NCI-H82 (cell line): Measurements from ENCODE around the gene STIM1.
A peak's percentile ranks its signal among the peaks of the same experiment; 100 is the strongest.

Experiments
- DNase-seq: peaks from one replicate; lab custom pipeline; 2025; lab: John Stamatoyannopoulos, UW

The STIM1 gene

DNA sequence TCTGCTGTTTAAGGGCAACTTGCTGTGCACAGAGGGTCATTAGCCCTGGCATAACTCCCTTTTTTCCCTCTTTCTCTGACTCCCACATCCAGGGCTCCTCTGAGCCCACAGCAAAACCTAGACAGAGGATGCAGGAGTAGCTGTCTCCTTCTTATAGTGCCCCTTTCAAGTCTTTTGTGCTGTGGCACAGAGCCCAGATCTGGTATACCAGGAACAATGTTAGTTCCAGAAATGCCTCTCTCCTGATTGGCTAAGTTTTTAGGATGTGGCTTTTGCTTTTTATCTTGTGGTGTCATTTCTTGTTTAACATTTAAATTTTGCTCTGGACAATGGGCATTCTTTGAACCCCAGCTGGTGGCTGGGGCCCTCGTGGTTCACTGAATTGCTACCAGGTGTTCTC, 213.5 kb downstream of the STIM1 start:
- DNase-seq = no peak

DNA sequence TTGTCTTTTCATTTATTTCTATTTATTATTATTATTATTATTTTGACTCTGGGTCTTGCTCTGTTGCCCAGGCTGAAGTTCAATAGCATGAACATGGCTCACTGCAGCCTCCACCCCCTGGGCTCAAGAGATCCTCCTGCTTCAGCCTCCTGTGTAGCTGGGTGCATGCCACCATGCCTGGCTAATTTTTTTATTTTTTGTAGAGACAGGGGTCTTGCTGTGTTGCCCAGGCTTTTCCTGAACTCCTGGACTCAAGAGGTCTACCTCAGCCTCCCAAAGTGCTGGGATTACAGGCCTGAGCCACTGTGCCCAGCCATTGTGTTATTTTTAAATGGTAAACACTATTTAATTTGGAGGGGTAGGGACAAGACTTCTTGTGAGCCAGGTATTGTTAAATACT, 215.9 kb downstream of the STIM1 start:
- DNase-seq = no peak

DNA sequence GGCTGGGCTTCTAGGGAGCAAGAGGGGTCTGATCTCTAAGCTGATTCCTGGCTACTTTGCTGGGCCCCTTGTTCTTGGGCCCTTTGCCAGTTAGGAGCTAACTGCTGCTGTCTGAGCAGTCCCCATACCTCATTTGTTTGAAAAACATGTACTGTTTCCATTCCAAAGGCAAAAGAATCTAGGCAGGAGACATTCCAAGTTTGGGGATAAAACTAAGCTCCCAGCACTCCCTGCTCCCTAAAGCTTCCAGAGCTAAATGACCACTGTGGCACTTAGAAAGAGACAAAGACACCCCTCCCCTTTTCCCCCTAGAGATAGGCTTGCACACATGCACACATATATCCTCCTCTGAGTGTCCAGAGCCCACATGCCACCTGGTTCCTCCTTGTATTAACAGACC, 216.4 kb downstream of the STIM1 start:
- peak; percentile 76 for DNase-seq

DNA sequence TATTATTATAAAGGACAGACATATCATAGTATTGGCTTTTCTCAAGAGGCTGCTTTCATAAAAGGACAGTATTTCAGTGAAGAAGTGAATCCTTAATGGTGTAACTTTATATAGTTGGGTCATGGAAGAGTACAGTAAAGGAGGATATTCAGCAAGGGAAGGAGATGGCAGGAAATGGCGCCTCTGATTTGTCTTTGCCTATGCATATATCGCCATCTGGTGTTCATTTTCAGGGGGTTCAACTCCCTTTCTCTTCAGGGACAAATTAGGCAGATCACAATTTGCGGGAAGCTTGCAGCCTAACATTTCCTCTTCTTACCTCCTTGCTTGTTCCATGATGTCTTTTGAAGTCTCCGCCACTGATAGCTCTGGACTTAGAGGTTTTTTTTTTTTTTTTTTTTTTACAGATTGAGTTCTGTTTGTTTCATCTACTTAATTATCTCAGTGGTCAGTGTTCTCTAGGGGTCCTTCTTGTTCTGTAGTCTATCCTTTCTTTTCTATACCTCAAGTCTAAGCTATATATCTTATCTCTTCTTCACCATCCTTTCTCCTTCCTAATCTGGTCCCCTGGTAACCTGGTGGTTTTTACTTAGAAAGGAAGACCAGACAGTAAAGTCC, 217.3 kb downstream of the STIM1 start:
- peak; percentile 89 for DNase-seq

GRCh38 chr11:4074266-4074665, 218.8 kb downstream of the STIM1 start:
- no peak for DNase-seq

GRCh38 chr11:4076774-4077173, 221.3 kb downstream of the STIM1 start:
- DNase-seq = no peak

DNA sequence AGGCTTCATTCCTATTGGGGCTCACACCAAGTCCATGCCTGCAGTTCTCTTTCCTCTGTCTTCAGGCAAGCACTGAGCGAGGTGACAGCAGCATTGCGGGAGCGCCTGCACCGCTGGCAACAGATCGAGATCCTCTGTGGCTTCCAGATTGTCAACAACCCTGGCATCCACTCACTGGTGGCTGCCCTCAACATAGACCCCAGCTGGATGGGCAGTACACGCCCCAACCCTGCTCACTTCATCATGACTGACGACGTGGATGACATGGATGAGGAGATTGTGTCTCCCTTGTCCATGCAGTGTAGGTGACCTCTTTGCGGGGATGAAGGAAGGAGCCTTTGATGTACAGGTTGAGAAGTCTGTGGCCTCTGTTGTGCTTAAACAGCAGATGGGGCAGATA, 227.7 kb downstream of the STIM1 start:
- DNase-seq = no peak

DNA sequence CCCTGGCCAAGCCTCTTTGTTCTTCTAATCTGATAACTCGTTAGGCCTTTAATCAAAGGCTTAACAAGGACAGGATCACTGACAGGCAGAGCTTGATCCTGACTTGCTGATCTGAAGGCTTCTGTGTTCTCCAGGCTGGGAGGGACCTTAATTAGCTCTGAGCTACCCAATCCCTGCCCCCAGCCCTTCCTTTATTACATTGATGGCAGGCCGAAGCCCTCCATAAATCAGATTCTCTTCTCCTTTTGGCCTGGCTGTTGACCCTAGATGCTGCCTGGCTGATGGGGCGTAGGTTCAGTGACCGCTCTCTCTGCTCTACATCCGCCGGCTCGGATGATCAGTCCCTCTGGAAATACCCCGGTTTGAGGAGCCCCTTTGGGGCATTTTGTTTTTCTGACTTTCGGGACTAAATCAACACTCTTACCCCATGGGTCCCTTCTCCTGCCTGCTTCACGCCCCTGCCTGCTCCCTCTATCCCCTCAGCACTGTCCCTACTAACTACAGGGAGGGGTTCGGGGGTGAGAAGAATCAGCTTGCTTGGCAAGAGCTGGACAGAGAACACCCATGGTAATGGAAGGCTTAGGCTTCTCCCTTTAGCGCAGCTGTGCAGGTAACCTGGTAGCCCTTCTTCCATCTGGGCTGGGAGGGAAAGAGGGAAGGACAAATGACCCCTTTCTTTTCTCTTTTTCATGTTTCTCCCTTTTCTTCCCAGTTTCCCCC, 229.1 kb downstream of the STIM1 start:
- peak; percentile 95 for DNase-seq

DNA sequence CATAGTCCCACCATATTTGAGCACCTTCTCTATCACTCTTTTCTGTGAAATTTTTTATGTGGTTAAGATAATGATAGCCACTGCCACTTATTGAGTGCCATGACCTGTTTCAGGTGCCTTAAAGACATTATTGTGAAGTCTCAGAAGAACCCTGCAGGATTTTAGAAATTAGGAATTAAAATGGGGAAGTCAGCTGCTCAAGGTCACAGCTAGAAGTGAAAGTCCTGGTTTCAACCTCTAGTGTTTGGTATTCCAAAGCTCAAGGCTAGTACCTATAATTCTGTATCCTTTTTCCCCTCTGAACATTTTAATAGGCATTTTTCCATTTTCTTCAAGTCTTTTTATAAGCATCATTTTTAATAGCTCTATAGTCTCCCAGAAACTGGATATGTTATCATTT, 230.1 kb downstream of the STIM1 start:
- no peak for DNase-seq

GRCh38 chr11:4086575-4087353, 231.3 kb downstream of the STIM1 start:
- DNase-seq = no peak

DNA sequence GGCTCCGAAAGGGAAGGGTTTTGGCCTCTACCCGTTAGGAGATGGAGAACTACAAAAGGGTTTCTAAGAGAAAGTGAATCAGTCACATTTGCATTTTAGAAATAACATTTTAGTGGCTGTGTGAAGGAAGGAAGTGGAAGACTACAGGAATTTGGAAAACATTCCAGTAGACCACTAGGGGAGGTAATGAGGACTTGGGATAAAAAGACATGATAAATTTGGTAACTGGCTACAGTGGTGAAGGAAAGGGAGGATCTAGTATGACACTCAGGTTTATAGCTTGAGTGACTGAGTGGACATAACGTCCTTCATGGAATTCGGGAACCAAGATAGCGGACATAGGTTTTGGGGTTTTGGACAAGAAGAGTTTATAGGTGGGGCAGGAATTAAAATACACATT, 232.1 kb downstream of the STIM1 start:
- DNase-seq = no peak

DNA sequence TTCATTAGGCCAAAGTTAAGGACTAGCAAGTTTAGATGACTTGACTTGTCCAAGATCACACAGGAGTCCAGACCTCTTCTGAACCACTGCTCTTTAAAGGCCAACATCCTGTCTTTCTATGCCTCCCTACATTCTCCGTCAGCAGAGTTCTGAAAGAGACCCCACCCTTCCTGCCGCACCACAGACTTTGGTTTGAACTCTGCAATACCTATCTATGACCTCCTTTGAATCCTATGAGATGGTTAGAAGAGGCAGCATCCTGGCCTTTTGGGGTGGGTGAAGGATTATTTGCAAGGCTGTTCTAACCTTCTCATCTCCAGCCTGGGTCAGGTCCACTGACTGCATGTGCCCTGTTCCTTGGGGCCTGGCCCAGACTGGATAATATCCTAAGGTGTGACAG, 234.8 kb downstream of the STIM1 start:
- DNase-seq = no peak

DNA sequence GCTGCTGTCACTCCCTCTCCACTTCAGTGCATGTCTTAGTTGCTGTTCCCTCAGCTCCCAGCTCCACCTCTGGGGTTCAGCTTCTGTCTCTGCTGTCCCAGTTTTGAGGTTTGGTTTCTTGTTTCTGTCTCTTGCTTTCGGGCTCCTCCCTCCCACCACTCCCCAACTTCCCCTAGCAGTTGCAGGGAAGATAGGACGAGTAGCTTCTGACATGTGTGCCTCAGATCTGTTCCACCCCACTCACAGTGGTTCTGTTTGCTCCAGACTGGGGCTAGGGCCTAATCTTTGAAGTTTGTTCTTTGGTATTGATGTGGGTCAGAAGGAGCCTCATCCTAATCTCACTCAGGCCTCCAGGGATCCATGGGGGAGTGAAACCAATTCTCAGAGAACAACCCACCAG, 236.6 kb downstream of the STIM1 start:
- no peak for DNase-seq

DNA sequence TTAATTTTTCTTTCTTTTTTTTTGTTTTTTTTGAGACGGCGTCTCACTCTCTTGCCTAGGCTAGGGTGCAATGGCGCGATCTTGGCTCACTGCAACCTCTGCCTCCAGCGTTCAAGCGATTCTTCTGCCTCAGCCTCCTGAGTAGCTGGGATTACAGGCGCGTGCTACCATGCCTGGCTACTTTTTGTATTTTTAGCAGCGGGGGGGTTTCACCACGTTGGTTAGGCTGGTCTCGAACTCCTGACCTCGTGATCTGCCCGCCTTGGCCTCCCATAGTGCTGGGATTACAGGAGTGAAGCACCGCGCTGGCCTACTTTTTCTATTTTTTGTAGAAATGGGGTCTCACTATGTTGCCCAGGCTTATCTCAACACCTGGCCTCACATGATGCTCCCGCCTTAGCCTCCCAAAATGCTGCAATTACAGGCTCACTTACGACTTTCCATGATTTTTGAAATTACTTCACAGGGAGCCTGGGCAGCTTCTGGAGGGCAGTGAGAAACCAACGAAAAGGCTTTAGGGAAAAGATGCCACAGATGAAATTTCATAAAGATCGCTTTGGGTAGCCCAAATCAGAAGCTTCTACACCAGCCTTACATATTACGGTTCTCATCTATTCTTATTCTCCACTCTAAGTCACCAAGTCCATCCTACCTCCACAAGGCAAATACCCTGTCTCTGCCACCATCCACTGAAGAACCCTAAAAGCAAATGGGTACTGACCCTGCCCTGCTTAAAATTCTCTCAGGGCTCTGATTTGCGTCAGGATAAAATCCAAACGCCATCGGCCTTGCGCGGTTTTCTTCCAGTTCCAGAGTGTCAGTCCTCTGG, 238.3 kb downstream of the STIM1 start:
- DNase-seq = no peak

DNA sequence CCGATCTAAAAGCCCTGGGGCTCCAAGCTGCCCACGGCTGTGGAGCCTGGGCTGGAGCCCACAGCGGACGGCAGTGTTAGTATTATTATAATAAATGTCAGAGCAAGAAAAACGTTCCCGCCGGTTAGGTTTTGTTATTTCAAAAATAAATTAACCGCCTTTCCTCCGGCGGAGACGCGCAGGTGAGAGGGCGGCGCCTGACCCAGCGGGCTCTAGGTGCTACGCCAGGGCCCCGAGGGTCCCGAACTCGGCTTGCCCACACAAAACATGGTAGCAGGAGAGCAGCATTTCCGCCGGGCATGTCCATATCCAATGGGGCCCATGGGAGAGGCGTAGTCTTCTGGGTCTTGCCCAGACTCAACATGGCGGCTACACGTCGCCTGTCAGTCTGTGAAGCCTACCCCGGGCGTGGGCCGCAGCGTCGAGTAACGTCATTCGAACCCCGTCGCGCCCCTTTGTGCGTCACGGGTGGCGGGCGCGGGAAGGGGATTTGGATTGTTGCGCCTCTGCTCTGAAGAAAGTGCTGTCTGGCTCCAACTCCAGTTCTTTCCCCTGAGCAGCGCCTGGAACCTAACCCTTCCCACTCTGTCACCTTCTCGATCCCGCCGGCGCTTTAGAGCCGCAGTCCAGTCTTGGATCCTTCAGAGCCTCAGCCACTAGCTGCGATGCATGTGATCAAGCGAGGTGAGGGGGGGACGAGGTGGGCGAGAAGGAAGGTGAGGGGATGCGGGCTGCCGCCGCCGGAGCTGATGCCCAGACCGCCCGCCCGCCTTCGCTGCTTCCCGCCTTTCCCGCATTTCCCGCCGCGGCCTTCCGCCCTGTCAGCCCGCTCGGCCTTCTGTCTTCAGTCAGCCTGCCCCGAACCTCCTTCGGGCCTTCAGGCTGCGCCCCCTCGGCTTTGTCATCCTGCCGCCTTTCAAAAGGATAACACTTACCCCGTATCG, 239.2 kb downstream of the STIM1 start, which contains the start of gene RRM1:
Gene RRM1, plus strand, starts transcription at position 452 of the 944 bp plus-strand sequence. Its CDS starts 214 bp downstream, at position 666.
- DNase-seq = peak; percentile 97

DNA sequence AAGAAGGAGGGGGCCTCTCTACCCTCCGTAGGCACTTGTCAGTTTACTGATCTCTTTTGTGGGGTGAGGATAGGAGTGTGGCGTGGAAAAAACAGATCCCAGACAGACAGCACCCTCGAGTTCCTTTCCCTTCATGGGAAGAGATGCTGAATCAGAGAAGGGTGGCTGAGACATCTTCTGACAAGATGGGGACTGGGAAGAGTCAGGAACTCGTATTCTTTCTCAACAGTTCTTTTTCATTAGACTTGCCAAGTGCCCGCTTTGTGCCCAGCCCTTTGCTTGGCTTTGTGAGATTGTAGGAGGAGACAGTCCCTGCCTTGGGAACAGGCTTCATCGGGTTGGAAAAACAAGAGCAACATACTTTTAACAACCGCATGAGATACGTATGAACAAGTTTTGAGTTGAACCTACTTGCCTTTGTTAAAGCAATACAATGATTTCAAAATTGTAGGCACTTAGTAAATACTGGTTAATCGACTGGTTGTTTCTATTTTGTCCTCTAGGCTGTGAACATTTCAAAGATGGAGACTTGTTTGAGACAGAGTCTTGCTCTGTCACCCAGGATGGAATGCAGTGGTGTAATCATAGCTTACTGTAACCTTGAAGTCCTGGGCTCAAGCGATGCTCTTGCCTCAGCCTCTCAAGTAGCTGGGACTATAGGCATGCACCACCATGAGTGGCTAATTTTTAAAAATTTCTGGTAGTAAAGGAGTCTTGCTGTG, 240.2 kb downstream of the STIM1 start:
- DNase-seq = no peak

- no peak for DNase-seq
Observed at GRCh38 chr11:4098026-4098621, 242.7 kb downstream of the STIM1 start.

GRCh38 chr11:4102711-4103110, 247.2 kb downstream of the STIM1 start:
- DNase-seq = no peak

- no peak for DNase-seq
Observed at GRCh38 chr11:4103269-4103668, 247.8 kb downstream of the STIM1 start.

DNA sequence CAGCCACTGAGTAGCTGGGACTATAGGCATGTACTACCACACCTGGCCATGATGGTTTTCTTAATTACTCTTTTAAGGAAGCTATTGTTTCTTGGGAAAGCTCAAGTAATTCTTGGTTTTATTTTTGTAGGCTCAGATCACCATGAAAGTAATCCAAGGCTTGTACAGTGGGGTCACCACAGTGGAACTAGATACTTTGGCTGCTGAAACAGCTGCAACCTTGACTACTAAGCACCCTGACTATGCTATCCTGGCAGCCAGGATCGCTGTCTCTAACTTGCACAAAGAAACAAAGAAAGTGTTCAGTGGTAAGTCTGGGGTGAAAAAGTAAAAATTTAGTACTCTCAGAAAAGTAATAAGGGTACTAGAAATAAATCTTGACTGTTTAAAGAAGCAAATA, 250.5 kb downstream of the STIM1 start:
- DNase-seq = no peak
